Bronchial epithelial cell (primary cell): Measurements from ENCODE around the gene FBLIM1. TPM values are rescaled to one million over a fixed set of nuclear protein-coding genes. Genes with fewer than 3 reads are reported as not detected.

Source experiments
- DNase-seq: peaks from one replicate; pipeline ENCODE4 v3.0.0-alpha.2; 2010; ENCODE audit warnings: low read depth
- FAIRE-seq: peaks from 2 replicates; lab custom pipeline; 2011; peaks lifted over from hg19 to GRCh38; lab: Jason Lieb, UNC
- H3K27me3 ChIP-seq: 2 replicates; pipeline ENCODE4 v1.5.1; 2011; ENCODE audit warnings: low read length; ENCODE audit not compliant: control insufficient read depth, insufficient read depth
- H3K36me3 ChIP-seq: 2 replicates; pipeline ENCODE4 v1.5.1; 2011; ENCODE audit warnings: low read length; ENCODE audit not compliant: control insufficient read depth, insufficient read depth
- H3K4me3 ChIP-seq: 2 replicates; pipeline ENCODE4 v1.5.1; 2011; ENCODE audit warnings: mild to moderate bottlenecking, low read depth, low read length, control low read depth
- total RNA-seq: library from RNA; depleted of rRNA; stranded (reverse); fragments of >200 nt; gene quantifications from 2 replicates; pipeline ENCODE4 v1.2.1, GENCODE V29; 2014
- TF ChIP-seq, protein P1 (sequence below): IDR thresholded peaks from 2 replicates; pipeline ENCODE4 v1.5.1; 2011; ENCODE audit warnings: mild to moderate bottlenecking, moderate library complexity, low read length, control low read depth, inconsistent platforms; ENCODE audit not compliant: insufficient read depth, severe bottlenecking

The FBLIM1 gene
- total RNA-seq, 1 donor from 2014 or later: 72.4 TPM

DNA sequence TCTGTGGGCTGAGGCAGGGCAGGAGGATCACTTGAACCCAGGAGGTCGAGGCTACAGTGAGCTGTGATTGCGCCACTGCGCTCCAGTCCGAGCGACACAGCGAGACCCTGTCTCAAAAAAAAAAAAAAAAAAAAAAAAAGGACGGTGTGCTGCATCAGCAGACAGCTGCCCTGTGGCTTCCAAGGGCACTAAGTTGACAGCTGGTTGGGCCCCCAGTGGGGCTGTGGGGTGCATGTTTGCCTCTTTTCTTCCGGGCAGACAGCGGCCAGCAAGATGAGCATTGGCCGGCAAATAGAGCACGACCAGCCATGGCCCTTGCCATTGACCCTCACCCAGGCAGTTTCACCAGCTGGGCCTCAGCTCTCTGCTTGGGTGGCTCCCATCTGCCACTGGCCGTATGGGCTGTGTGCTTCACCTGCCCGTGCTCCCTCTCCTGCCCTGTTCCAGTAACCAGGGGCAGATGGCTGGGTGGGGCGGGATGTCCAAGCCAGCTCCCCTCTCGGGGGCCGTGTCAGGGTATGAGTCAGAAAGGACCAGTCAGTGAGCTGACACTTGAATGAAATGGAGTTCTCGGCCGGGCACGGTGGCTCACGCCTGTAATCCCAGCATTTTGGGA is 34.9 kb upstream of the FBLIM1 start:
- FAIRE-seq (no peak), DNase-seq (no peak)
- Histone ChIP-seq H3K4me3 (no peak overlapping the region), H3K27me3 (no peaks in the 10 kb centered on the region), H3K36me3 (peaks cover 41% of the 10 kb centered on the region)
- TF ChIP-seq, protein P1, sequence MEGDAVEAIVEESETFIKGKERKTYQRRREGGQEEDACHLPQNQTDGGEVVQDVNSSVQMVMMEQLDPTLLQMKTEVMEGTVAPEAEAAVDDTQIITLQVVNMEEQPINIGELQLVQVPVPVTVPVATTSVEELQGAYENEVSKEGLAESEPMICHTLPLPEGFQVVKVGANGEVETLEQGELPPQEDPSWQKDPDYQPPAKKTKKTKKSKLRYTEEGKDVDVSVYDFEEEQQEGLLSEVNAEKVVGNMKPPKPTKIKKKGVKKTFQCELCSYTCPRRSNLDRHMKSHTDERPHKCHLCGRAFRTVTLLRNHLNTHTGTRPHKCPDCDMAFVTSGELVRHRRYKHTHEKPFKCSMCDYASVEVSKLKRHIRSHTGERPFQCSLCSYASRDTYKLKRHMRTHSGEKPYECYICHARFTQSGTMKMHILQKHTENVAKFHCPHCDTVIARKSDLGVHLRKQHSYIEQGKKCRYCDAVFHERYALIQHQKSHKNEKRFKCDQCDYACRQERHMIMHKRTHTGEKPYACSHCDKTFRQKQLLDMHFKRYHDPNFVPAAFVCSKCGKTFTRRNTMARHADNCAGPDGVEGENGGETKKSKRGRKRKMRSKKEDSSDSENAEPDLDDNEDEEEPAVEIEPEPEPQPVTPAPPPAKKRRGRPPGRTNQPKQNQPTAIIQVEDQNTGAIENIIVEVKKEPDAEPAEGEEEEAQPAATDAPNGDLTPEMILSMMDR: no peak

DNA sequence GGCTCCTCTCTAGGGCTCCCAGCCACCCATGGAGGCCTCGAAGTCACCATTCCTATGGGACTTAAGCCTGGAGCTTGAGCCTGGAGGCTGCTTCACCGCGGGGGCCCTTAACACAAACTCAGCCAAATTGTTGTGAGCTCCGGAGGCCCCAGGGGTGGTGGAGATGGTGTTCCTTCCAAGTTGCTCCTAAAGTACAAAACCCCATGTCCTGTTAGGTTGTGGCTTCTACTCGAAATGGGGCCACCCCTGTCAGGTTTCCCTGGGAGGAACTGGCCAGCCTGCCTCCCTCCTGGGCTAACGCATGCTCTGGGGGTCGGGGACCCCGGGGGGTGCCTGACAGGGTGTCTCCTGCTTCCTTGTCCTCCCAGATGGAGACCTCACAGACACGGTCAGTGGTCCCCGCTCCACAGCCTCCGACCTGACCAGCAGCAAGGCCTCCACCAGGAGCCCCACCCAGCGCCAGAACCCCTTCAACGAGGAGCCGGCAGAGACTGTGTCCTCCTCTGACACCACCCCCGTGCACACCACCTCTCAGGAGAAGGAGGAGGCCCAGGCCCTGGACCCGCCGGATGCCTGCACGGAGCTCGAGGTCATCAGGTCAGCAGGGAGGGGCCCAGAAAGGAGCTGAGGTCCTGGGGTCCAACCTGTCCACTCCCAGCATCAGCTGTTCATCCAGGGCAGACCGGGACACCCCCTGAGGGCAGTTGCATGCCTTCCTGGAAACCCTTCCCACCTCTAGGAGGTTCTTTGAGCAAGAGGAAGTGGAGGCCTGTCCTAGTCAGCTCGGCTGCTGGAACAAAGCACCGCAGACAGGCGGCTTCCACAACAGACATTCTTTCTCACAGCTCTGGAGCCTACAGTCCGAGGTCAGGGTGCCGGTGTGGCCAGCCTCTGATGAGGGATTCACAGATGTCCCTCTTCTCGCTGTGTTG is 33.4 kb upstream of the FBLIM1 start:
- Histone ChIP-seq H3K36me3 (peaks cover 42% of the 10 kb centered on the region), H3K4me3 (no peak overlapping the region), H3K27me3 (no peaks in the 10 kb centered on the region)
- TF ChIP-seq, protein P1: no peak
- FAIRE-seq (no peak), DNase-seq (no peak)

DNA sequence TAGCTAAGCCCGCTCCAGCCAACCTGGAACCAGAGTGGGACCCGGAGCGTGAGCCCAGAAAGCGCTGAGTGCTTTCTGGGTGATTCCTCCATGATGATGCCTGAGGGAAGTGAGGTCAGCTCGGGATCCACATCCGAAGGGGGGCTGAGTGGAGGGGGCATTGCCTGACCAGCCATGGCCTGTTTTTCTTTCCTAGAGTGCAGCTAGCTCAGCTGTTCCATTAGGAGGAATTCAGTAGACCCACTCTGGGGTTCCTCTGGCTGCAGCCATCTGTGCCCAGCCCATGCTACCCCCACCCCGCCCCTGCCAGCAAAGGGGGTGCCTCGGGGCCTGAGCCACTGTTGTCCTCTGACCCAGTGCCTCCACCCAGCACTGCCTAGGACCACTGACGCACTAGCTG is 32.1 kb upstream of the FBLIM1 start:
- FAIRE-seq (no peak), DNase-seq (no peak)
- no peaks in the 10 kb centered on the region for H3K27me3 ChIP-seq
- TF ChIP-seq, protein P1: no peak
- H3K4me3 ChIP-seq: no peak overlapping the region
- peaks cover 44% of the 10 kb centered on the region for H3K36me3 ChIP-seq

DNA sequence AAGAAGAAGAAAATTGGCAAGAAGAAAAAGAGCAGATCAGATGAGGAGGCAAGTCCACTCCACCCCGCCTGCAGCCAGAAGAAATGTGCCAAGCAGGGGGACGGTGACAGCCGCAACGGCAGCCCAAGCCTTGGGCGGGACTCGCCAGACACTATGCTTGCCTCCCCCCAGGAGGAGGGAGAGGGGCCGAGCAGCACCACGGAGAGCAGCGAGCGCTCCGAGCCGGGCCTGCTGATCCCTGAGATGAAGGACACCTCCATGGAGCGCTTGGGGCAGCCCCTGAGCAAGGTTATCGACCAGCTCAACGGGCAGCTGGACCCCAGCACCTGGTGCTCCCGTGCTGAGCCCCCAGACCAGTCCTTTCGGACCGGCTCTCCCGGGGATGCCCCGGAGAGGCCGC is 31.6 kb upstream of the FBLIM1 start:
- Histone ChIP-seq H3K36me3 (peaks cover 45% of the 10 kb centered on the region), H3K4me3 (no peak overlapping the region), H3K27me3 (no peaks in the 10 kb centered on the region)
- DNase-seq (no peak), FAIRE-seq (no peak)
- TF ChIP-seq, protein P1: no peak

DNA sequence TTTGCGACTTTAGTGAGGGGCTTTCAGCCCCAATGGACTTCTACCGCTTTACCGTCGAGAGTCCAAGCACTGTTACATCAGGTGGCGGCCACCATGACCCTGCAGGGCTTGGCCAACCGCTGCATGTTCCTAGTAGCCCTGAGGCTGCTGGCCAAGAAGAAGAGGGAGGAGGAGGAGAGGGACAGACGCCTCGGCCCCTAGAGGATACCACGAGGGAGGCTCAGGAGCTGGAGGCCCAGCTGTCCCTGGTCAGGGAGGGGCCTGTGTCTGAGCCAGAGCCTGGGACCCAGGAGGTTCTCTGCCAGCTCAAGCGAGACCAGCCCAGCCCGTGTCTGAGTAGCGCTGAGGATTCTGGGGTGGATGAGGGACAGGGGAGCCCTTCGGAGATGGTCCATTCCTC is 31.2 kb upstream of the FBLIM1 start:
- Histone ChIP-seq H3K27me3 (no peaks in the 10 kb centered on the region), H3K36me3 (peaks cover 47% of the 10 kb centered on the region), H3K4me3 (no peak overlapping the region)
- TF ChIP-seq, protein P1: no peak
- FAIRE-seq (no peak), DNase-seq (no peak)
